Lower lobe of right lung (tissue), 2 donors: ENCODE measurements around the gene CYP26B1. TPM values are rescaled to one million over a fixed set of nuclear protein-coding genes. Genes with fewer than 3 reads are reported as not detected.

Experiments used
- ATAC-seq, 2 donors: fragments of 200-7000 bp; cut with Tn5 transposase; one replicate each; pipeline ENCODE4 v1.9.1; 2020 to 2022; ENCODE audit warnings: mild to moderate bottlenecking in 2 of 2, moderate library complexity in 2 of 2
- DNase-seq: peaks from one replicate; pipeline ENCODE4 v3.0.0-alpha.2; 2020
- H3K27ac ChIP-seq: fragments of 200-600 bp; one replicate; pipeline ENCODE4 v1.8.0; 2022
- H3K27me3 ChIP-seq: fragments of 200-600 bp; one replicate; pipeline ENCODE4 v1.8.0; 2022; ENCODE audit warnings: low read depth
- H3K36me3 ChIP-seq: fragments of 200-600 bp; one replicate; pipeline ENCODE4 v1.8.0; 2022; ENCODE audit warnings: mild to moderate bottlenecking
- H3K4me1 ChIP-seq: fragments of 200-600 bp; one replicate; pipeline ENCODE4 v1.8.0; 2022
- H3K4me3 ChIP-seq: fragments of 200-600 bp; one replicate; pipeline ENCODE4 v1.8.0; 2022; ENCODE audit warnings: mild to moderate bottlenecking
- H3K9me3 ChIP-seq: fragments of 200-600 bp; one replicate; pipeline ENCODE4 v1.8.0; 2022
- CTCF ChIP-seq: fragments of 200-600 bp; IDR thresholded peaks from one replicate; pipeline ENCODE4 v1.8.0; 2022; ENCODE audit warnings: antibody characterized with exemption, mild to moderate bottlenecking
- intact Hi-C: fragments of 100-400 bp; cut with DNase I; formaldehyde crosslinking; loops from one replicate; pipeline ENCODE4 v1.11.0; 2022
- total RNA-seq: library from RNA; stranded (reverse); fragmentation: NEBNext Ultra II Directional; extraction: Animal tissue kit (Norgen Biotek cat#: 25700); gene quantifications from one replicate; pipeline ENCODE4 v1.2.1, GENCODE V29; 2021
- donor health status: DM: no; HTN: yes; CAD: no; lungs with severe emphysema.

The CYP26B1 gene
- total RNA-seq, 1 donor from 2014 or later = 2.5 TPM

- H3K27ac ChIP-seq = no peak overlapping the region
- no peak overlapping the region for H3K4me3 ChIP-seq
- no peak for DNase-seq
- intact Hi-C loops = no loop called here
- no peaks in the 10 kb centered on the region for H3K4me1 ChIP-seq
- H3K36me3 ChIP-seq = no peaks in the 10 kb centered on the region
- no peaks in the 10 kb centered on the region for H3K27me3 ChIP-seq
- ATAC-seq = no peak
- no peak for TF ChIP-seq CTCF
- H3K9me3 ChIP-seq = no peaks in the 10 kb centered on the region
These were observed 17.9 kb downstream of the CYP26B1 start for GRCh38 chr2:72129681-72130340.

DNA sequence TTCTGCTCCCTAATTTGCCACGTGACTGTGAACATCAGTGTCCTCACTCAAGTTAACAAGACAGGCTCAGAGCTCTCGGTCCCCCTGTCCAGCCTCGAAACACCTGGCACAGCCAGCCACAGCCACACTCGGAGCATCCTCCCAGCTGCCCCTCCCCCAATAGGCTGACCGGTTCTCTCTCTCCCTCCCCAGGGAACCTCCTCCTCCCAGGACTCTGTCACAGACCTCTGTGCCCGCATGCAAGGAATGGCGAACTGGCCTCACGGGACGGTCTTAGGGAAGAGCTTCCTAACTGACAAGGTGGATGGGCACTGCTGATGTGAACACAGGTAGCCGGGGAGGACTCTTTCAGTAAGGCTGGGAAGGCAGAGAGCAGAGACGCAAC is 18.8 kb downstream of the CYP26B1 start:
- intact Hi-C loops = no loop called here
- DNase-seq (no peak), ATAC-seq (no peak)
- H3K9me3 ChIP-seq = no peaks in the 10 kb centered on the region
- H3K4me1 ChIP-seq = no peaks in the 10 kb centered on the region
- no peak for TF ChIP-seq CTCF
- H3K4me3 ChIP-seq = no peak overlapping the region
- no peaks in the 10 kb centered on the region for H3K36me3 ChIP-seq
- H3K27ac ChIP-seq = no peak overlapping the region
- no peaks in the 10 kb centered on the region for H3K27me3 ChIP-seq

DNA sequence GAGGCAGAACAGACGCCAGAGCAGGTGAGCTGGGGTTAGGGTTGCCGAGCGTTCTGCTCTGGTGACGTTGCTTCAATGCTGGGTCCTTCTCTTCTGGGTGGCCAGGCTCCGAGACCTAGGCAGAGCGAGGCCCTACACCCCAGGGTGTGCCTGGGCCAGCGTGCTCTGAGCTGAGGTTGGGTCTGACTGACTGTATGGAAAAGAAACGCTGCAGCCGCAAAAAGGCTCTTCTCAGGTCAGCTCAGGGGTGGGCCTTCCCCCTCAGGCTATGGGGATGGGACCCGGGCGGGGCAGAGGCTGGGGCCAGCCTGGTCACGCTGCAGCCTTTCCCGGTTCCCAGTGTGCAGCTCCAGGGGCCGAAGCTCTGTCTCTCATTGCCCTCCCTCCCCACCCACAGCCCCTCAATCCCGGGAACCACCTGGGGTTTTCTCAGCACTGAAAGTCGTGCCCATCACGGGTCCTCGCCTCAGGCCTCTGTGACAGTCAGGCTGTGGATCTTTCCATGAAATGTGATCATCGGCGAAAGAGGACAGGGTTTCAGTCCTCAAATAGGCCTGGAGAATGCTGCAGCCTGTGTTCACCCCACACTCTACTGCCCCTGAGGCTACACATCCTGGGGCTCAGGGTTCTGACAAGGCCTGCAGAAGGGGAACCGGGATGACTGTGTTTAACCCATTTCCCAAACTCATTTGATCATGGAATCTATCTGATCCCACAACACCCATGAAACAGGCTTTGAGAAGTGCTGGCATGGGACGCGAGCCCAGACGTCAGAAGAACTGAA is 19.4 kb downstream of the CYP26B1 start:
- DNase-seq = no peak
- no peak for TF ChIP-seq CTCF
- Histone ChIP-seq H3K4me1 (no peaks in the 10 kb centered on the region), H3K27ac (no peak overlapping the region), H3K9me3 (no peaks in the 10 kb centered on the region), H3K4me3 (no peak overlapping the region), H3K36me3 (no peaks in the 10 kb centered on the region), H3K27me3 (no peaks in the 10 kb centered on the region)
- intact Hi-C loops = no loop called here
- ATAC-seq = no peak

DNA sequence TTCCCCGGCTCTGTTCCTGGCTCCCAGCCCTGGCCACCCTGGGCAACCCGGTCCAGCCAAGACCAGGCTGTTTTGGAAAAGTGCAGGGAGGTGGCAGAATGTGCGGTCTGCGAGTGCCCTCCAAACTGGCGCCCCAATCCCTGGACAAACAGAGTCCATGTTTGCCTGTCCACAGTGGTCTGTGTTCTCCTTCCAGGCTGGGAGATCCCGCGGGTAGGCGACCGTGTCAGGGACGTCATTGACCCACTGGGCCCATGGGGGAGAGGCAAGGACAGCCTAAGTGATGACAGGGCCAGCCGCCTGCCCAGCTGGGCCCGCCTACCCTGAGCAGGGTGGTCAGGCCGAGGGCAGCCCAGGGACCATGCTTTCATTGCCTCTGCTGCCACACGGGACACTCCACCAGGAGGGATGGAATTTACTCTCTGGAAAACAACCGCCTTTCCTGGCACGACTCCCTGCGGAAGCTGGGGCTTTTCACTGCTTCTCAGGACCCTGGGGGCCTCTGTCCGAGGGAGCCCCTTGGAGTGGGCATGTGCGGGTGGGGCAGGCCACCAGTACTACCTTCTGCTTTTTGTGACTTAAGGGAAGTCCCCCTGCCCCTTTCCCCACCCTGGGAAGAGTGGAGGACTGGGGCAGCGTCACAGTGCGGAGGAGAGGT is 20.1 kb downstream of the CYP26B1 start:
- DNase-seq = no peak
- no peak for ATAC-seq
- no peak overlapping the region for H3K4me3 ChIP-seq
- H3K9me3 ChIP-seq = no peaks in the 10 kb centered on the region
- no peaks in the 10 kb centered on the region for H3K36me3 ChIP-seq
- peaks cover 4% of the 10 kb centered on the region for H3K27me3 ChIP-seq
- intact Hi-C loops = no loop called here
- no peaks in the 10 kb centered on the region for H3K4me1 ChIP-seq
- H3K27ac ChIP-seq = no peak overlapping the region
- no peak for TF ChIP-seq CTCF

- ATAC-seq (no peak), DNase-seq (no peak)
- Histone ChIP-seq H3K27ac (no peak overlapping the region), H3K4me3 (no peak overlapping the region), H3K9me3 (no peaks in the 10 kb centered on the region), H3K4me1 (no peaks in the 10 kb centered on the region), H3K36me3 (no peaks in the 10 kb centered on the region), H3K27me3 (peaks cover 4% of the 10 kb centered on the region)
- no peak for TF ChIP-seq CTCF
- intact Hi-C loops = no loop called here
These were observed 21.2 kb downstream of the CYP26B1 start for GRCh38 chr2:72126186-72127100.
